ENCODE results near the gene CIB4.

CIB4 gene

DNA sequence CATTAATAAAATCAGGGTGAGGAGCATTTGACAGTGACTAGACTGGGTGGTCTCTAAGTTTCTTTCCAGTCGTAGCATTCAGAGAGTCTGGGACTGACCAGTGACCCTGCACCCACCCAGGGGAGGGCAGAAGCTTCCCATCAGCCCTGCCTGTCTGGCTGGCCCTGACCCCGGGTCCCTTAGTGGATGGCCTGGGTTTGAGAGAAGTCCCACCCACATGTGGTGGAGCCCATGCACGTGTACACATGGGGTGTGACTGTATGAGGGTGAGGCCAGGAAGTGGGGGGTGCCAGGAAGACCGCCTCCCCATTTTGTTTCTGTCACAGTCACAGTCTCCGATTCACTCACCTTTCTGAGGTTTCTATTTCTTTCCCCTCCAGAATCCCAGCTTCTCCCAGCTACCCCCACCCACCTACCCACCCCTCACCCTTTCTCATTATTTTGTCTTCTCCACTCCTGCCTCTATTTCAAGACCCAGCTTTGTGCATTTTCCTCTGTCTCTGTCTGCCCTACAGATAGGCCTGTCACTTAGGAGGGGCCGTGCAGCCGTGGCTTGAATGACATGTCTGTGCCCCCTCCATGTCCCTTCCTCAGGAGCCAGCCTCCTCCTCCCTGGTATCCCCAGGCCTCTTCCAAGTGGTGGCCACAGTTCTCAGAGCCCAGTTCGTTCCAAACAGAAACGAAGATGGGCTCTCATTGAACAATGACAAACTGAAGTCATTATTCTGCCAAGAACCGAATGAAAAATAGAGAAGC is 13.6 kb downstream of the CIB4 start:
- TF ChIP-seq POLR2AphosphoS5 (IDR thresholded peaks at IDR 0.05; ENCODE audit: low read depth, low read length) (no peak), SIN3A (IDR thresholded peaks at IDR 0.05; ENCODE audit: borderline replicate concordance, insufficient read depth, low read length) (no peak), FOXP2 (optimal IDR thresholded peaks at IDR 0.05; ENCODE audit: borderline replicate concordance, extremely low read depth, extremely low read length, insufficient read depth) (no peak), TAF1 (IDR thresholded peaks at IDR 0.05; ENCODE audit: borderline replicate concordance, insufficient read depth, low read length) (no peak)
- TF ChIP-seq, protein P1, sequence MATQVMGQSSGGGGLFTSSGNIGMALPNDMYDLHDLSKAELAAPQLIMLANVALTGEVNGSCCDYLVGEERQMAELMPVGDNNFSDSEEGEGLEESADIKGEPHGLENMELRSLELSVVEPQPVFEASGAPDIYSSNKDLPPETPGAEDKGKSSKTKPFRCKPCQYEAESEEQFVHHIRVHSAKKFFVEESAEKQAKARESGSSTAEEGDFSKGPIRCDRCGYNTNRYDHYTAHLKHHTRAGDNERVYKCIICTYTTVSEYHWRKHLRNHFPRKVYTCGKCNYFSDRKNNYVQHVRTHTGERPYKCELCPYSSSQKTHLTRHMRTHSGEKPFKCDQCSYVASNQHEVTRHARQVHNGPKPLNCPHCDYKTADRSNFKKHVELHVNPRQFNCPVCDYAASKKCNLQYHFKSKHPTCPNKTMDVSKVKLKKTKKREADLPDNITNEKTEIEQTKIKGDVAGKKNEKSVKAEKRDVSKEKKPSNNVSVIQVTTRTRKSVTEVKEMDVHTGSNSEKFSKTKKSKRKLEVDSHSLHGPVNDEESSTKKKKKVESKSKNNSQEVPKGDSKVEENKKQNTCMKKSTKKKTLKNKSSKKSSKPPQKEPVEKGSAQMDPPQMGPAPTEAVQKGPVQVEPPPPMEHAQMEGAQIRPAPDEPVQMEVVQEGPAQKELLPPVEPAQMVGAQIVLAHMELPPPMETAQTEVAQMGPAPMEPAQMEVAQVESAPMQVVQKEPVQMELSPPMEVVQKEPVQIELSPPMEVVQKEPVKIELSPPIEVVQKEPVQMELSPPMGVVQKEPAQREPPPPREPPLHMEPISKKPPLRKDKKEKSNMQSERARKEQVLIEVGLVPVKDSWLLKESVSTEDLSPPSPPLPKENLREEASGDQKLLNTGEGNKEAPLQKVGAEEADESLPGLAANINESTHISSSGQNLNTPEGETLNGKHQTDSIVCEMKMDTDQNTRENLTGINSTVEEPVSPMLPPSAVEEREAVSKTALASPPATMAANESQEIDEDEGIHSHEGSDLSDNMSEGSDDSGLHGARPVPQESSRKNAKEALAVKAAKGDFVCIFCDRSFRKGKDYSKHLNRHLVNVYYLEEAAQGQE (IDR thresholded peaks at IDR 0.05; ENCODE audit: insufficient read depth in 1 of 2, low read depth in 2 of 2, low read length in 2 of 2), result no peak

DNA sequence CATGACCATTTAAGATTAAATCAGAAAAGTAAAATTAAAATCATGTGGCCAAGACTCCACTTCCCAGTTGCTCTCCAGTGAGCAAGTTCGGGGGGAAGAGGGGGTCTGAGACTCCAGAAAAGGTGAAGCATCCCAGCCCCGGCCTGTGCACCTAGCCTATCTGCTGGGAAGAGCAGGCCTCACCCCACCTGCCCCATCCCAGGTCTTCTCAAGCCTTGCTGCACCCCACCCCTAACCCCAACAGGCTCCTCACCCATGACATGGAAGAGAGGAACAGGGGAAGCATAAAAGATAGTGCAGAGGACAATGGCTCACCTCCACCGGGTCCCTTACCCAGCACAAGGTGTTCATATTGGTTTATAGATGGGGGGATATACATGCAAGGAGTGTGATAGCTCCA is 14.6 kb downstream of the CIB4 start:
- TF ChIP-seq POLR2AphosphoS5 (IDR thresholded peaks at IDR 0.05; ENCODE audit: low read depth, low read length) (no peak), FOXP2 (optimal IDR thresholded peaks at IDR 0.05; ENCODE audit: borderline replicate concordance, extremely low read depth, extremely low read length, insufficient read depth) (no peak), SIN3A (IDR thresholded peaks at IDR 0.05; ENCODE audit: borderline replicate concordance, insufficient read depth, low read length) (no peak), TAF1 (IDR thresholded peaks at IDR 0.05; ENCODE audit: borderline replicate concordance, insufficient read depth, low read length) (no peak)
- TF ChIP-seq, protein P1 (IDR thresholded peaks at IDR 0.05; ENCODE audit: insufficient read depth in 1 of 2, low read depth in 2 of 2, low read length in 2 of 2), result no peak

DNA sequence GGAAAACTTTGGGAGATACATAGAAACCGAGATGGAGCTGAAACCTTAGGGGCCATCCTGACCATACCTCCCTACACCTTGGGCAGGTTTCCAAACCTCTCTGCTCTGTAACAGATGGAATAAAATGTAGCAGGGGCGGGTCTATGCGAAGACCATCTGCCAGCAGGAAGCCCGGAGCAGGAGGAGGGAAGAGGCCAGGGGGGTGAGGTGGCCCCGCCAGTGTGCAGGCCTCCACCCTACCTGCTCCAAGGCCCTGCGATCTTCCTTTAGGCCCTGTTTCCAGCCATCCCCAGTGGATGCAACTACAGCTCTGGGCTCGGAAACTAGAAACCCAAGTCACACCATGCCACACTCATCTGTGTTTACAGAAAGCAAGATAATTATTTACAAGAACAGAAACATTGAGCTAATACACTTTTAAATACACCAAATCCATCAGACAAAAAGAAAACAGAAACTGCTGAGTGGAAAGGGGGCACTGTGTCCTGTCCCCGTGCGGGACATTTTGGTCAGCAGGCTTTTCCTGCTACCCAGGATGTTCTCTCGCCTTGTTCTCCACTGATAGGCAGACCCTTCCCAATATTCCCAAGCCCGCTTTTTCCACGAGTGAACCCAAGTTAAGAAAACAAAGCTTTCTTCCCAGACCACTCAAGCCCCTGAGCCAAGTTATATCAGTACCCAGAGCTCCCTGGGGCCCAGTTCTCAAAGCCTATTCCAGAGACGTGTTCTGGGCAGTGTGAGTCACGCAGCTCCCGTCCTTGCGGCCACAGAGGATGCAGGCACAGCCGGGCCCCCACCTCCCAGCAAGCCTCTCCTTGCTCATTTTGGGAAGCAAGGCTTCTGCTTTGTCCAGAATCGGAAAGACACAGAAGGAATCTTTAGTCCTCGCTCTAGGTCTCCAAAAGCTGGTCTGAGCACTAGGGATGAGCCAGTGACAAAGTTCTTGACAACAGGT is 17.3 kb downstream of the CIB4 start:
- TF ChIP-seq TAF1 (IDR thresholded peaks at IDR 0.05; ENCODE audit: borderline replicate concordance, insufficient read depth, low read length) (no peak), FOXP2 (optimal IDR thresholded peaks at IDR 0.05; ENCODE audit: borderline replicate concordance, extremely low read depth, extremely low read length, insufficient read depth) (no peak), POLR2AphosphoS5 (IDR thresholded peaks at IDR 0.05; ENCODE audit: low read depth, low read length) (no peak), SIN3A (IDR thresholded peaks at IDR 0.05; ENCODE audit: borderline replicate concordance, insufficient read depth, low read length) (no peak)
- TF ChIP-seq, protein P1 (IDR thresholded peaks at IDR 0.05; ENCODE audit: insufficient read depth in 1 of 2, low read depth in 2 of 2, low read length in 2 of 2), result no peak

DNA sequence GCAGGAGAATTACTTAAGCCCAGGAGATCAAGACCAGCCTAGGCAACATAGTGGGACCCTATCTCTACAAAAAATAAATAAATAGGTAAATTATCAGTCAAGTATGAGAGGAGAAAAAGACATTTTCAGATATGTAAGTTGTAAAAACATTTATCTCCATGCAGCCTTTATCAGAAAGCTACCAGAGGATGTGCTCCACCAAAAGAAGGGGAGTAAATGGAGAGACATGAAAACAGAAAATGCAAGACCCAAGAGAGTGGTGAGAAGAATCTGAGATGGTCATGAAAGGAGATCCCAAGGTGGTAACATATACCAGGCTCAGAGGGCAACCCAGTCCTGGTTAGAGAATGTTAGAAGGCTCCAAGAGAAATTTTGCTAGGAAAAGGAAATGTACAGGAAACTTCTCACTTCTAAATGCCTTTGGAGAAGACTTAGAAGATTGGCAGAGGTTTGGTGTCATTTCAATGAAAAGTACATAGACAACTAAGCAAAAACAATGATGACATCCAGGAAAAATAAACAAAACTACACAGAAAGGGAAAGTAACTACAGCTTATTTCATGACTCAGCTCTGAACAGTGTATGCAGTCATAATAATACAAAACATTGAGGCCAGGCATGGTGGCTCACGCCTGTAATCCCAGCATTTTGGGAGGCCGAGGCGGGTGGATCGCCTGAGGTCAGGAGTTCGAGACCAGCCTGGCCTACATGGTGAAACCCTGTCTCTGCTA is 19.5 kb downstream of the CIB4 start:
- TF ChIP-seq FOXP2 (optimal IDR thresholded peaks at IDR 0.05; ENCODE audit: borderline replicate concordance, extremely low read depth, extremely low read length, insufficient read depth) (no peak), SIN3A (IDR thresholded peaks at IDR 0.05; ENCODE audit: borderline replicate concordance, insufficient read depth, low read length) (no peak)
- TF ChIP-seq, protein P1 (IDR thresholded peaks at IDR 0.05; ENCODE audit: insufficient read depth in 1 of 2, low read depth in 2 of 2, low read length in 2 of 2), result no peak
